Activated T-helper 2 cell treated with anti-CD3 and anti-CD28 coated beads, Interferon-gamma antibody, Interleukin-2, Interleukin-4, amounts not matched to agents 10 μg/mL and 5 μg/mL and 100 μg/mL, durations not matched to agents 14 hours and 24 hours and 36 hours (primary cell): Measurements from ENCODE around the gene OTUD6A. TPM values are rescaled to one million over a fixed set of nuclear protein-coding genes. Genes with fewer than 3 reads are reported as not detected.

Source experiments
- DNase-seq: peaks from one replicate; pipeline ENCODE4 v3.0.0; 2021; ENCODE audit warnings: low spot score
- H3K27ac Mint-ChIP-seq: one replicate; pipeline ENCODE4 v1.8.0; 2021; ENCODE audit warnings: mixed read lengths
- H3K27me3 Mint-ChIP-seq: one replicate; pipeline ENCODE4 v1.8.0; 2021; ENCODE audit warnings: low read depth, mixed read lengths
- H3K36me3 Mint-ChIP-seq: one replicate; pipeline ENCODE4 v1.8.0; 2021; ENCODE audit warnings: low read depth, mixed read lengths
- H3K4me1 Mint-ChIP-seq: one replicate; pipeline ENCODE4 v1.8.0; 2021; ENCODE audit warnings: low read depth, mixed read lengths
- H3K4me3 Mint-ChIP-seq: one replicate; pipeline ENCODE4 v1.8.0; 2021; ENCODE audit warnings: low read depth, mild to moderate bottlenecking, moderate library complexity, mixed read lengths
- H3K9me3 Mint-ChIP-seq: one replicate; pipeline ENCODE4 v1.8.0; 2021; ENCODE audit warnings: mixed read lengths
- intact Hi-C: fragments of 100-400 bp; cut with micrococcal nuclease; formaldehyde crosslinking; loops from one replicate; pipeline ENCODE4 v1.15.1; 2023
- total RNA-seq: library from RNA; stranded (reverse); gene quantifications from 2 replicates; pipeline ENCODE4 v1.2.3, GENCODE V29; 2022

Gene OTUD6A, protein sequence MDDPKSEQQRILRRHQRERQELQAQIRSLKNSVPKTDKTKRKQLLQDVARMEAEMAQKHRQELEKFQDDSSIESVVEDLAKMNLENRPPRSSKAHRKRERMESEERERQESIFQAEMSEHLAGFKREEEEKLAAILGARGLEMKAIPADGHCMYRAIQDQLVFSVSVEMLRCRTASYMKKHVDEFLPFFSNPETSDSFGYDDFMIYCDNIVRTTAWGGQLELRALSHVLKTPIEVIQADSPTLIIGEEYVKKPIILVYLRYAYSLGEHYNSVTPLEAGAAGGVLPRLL
- total RNA-seq = not detected in 2 replicates

DNA sequence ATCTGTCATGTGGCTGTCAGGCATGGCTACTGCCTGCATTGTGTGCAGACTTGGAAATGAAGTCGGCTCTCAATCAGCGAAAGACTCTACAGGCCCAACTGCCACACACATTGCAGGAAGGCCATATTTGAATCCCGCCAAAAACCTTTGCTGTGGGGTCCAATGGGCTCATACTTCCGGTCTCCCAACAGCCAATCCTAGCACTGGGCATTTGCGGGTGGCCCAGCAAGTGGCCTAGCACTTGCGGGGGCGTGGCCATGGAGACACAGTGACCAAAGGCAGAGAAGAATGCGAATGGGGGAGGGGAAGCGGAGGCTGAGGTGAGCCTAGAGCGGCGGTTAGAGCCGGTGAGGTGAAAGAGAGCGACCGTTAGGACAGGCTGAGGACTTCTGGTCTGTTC lies at the start of gene OTUD6A:
Gene OTUD6A, plus strand, starts transcription at position 382 of the 400 bp plus-strand sequence. CDS start 68 bp downstream, outside the sequence.
- no peaks in the 10 kb centered on the region for H3K36me3 Mint-ChIP-seq
- no peak within 1 kb of the TSS for H3K27ac Mint-ChIP-seq
- no peak within 1 kb of the TSS for H3K4me3 Mint-ChIP-seq
- no peaks in the 10 kb centered on the region for H3K9me3 Mint-ChIP-seq
- intact Hi-C loops = no loop called here
- DNase-seq = no peak
- peaks cover 2% of the 10 kb centered on the region for H3K27me3 Mint-ChIP-seq
- no peaks in the 10 kb centered on the region for H3K4me1 Mint-ChIP-seq

DNA sequence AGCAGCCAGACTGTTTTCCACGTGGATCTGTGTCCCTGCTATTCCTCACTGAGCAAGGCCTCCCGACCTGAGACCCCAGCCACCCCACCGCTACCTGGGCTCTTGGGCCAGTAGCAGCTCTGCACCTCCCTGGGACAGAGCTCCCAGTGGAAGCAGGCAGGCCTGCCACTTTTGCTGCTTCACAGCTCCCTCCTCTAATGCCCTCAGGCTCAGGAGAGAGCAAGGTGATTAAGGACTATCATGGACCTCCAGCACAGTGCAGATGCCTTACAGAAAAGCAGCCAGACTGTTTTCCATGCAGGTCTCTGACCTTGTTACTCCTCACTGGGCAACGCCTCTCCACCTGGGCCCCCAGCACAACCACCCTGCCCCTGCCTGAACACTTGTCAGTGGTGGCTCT lies 49.5 kb upstream of the OTUD6A start:
- peaks cover 5% of the 10 kb centered on the region for H3K27me3 Mint-ChIP-seq
- no peak for DNase-seq
- no peak overlapping the region for H3K27ac Mint-ChIP-seq
- intact Hi-C loops = no loop called here
- H3K4me1 Mint-ChIP-seq = peaks cover 5% of the 10 kb centered on the region
- H3K9me3 Mint-ChIP-seq = peaks cover 3% of the 10 kb centered on the region
- no peak overlapping the region for H3K4me3 Mint-ChIP-seq
- H3K36me3 Mint-ChIP-seq = no peaks in the 10 kb centered on the region

DNA sequence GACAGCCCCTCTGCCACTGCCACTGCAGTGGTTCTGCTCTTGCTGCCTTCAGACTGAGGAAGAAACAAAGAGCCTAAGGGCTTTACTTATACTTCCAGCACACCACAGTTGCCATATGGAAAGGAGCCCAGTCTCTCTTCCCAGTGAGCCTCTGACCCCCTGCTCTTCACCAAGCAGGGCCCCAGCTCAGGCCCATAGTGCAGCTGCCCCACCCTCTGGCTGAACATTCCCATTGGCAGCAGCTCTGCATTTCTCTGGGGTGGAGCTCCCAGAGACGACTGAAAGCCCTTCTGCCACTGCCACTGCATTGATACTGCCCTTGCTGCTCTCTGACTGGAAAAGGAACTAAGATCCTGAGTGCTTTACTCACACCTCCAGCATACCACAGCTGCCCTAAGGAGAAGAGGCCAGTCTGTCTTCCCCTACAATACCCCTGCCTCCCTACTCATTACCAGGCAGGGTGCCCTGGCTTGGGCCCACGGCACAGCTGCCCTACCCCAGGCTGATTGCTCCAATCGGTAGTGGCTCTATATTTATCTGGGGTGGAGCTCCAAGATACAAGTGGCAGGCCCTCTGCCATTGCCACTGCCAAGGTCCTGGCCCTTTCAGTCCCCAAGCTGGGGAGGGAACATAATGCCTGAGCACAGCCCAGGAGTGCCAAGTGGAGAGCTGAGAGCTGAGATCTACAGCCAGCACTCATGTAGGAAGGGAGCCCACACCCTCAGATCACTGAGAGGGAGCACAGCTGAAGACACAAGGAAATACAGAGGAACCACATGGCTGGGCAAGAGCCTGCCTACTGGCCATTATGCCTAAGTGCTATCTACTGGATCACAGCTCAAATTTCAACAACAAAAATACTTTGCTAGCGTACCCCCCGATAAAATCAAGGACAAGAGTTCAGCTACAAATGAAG lies 48.5 kb upstream of the OTUD6A start:
- H3K27me3 Mint-ChIP-seq = peaks cover 5% of the 10 kb centered on the region
- no peak for DNase-seq
- no peak overlapping the region for H3K4me3 Mint-ChIP-seq
- no peak overlapping the region for H3K27ac Mint-ChIP-seq
- peaks cover 3% of the 10 kb centered on the region for H3K9me3 Mint-ChIP-seq
- intact Hi-C loops = no loop called here
- H3K36me3 Mint-ChIP-seq = no peaks in the 10 kb centered on the region
- H3K4me1 Mint-ChIP-seq = peaks cover 5% of the 10 kb centered on the region

DNA sequence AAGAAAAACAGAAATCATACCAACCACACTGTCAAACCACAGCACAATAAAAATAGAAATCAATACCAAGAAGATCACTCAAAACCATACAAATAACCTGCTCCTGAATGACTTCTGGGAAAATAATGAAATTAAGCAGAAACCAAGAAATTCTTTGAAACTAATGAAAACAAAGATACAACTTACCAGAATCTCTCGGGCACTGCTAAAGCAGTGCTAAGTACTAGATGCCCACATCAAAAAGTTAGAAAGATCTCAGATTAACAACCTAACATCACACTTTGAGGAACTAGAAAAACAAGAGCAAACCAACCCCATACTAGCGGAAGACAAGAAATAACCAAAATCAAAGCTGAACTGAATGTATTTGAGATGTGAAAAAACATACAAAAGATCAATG lies 45.7 kb upstream of the OTUD6A start:
- Mint-ChIP-seq H3K36me3 (no peaks in the 10 kb centered on the region), H3K4me3 (no peak overlapping the region), H3K4me1 (peaks cover 5% of the 10 kb centered on the region), H3K27ac (no peak overlapping the region), H3K27me3 (peaks cover 5% of the 10 kb centered on the region), H3K9me3 (peaks cover 3% of the 10 kb centered on the region)
- DNase-seq = no peak
- intact Hi-C loops = no loop called here

DNA sequence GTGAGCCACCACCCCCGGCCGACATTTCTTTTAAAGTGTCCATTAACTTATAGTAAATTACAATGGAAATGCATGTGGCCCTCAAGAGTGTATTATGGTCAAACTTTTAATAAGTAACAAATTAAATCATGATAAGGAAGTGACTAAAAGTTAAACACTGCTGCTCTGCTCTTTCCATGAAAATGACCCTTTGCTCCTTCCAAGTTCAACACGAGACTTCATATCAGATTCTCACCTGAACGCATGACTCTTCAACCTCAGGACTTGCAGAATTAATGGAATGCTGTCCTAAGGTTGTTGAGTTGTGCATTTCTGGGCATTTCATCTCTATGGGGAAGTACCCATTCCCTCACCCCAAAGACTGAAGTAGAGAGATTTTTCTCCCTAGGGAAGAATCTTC lies 39.6 kb upstream of the OTUD6A start:
- Mint-ChIP-seq H3K36me3 (no peaks in the 10 kb centered on the region), H3K4me1 (peaks cover 4% of the 10 kb centered on the region), H3K9me3 (no peaks in the 10 kb centered on the region), H3K27ac (no peak overlapping the region), H3K27me3 (no peaks in the 10 kb centered on the region), H3K4me3 (no peak overlapping the region)
- DNase-seq = no peak
- intact Hi-C loops = no loop called here

DNA sequence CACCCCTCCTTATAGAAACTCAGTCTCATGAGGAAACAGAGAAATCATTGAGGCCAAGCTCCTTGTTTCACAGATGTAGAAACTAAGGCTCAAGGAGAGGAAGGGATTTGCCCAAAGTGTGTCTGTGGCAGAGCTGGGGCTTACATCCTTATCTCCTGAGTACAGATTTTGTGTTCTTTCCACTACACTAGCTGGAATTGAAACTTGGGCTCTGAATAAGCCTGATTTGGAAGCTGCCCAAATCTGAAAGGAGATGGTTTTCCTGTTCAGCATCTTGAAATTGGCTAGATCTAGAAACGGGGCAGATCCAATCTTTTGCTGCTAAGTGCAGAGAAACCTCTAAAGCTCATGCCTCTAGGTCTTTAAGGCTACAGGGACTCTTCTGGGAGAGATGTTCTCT lies 36.8 kb upstream of the OTUD6A start:
- Mint-ChIP-seq H3K27ac (no peak overlapping the region), H3K4me3 (no peak overlapping the region), H3K4me1 (peaks cover 6% of the 10 kb centered on the region), H3K27me3 (no peaks in the 10 kb centered on the region), H3K36me3 (no peaks in the 10 kb centered on the region), H3K9me3 (no peaks in the 10 kb centered on the region)
- intact Hi-C loops = no loop called here
- DNase-seq = no peak

DNA sequence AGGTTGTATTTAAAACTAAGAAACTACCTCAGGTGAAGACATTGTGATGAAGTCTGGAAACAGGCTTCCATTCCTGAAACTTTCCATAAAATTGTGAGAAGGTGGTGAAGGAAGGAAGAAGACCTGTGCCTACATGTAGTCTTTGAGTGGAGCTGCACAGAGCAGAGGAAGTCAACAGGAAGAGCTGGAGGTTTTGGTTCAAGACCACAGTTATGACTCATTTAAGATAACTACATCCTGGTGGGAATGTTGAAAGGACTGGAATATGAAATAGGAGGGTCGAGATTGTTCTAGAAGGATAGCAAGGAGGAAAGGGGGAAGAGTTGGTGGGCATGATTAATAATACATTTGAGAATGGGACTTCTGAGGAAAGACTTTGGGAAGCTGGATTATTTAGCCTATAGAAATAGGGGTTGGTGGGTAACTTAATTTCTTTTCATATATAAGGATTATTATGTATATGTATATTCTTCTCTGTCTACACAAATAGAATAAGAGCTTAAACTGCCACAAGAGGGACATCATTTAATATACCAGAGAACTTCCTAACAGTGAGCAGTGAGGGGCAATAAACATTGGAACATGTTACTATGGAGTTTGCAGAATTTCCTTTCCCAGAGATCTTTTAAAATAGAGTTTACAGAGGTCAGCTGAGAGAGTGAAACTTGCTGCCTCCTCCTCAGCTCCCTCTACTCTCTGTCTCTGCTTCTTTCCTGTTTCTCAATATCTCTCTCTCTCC lies 36.0 kb upstream of the OTUD6A start:
- Mint-ChIP-seq H3K27ac (no peak overlapping the region), H3K36me3 (no peaks in the 10 kb centered on the region), H3K9me3 (no peaks in the 10 kb centered on the region), H3K4me3 (no peak overlapping the region), H3K4me1 (peaks cover 6% of the 10 kb centered on the region), H3K27me3 (no peaks in the 10 kb centered on the region)
- intact Hi-C loops = no loop called here
- DNase-seq = no peak

DNA sequence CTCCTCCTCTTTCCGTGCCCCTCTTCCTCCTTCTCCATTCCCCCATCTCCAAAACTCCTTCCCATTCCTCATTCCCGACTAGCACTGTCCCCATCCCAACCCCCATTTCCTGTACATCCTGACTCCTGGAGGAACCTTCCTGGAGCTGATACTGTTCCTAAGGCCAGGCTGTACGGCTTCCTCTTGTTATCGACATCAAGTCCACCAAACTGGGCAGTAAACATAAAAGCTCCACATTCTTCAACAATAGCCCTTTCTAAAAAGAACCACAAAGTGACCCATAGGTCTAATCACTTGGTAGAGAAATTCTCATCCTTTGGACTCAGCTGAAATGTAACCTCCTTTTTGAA lies 35.4 kb upstream of the OTUD6A start:
- Mint-ChIP-seq H3K27me3 (no peaks in the 10 kb centered on the region), H3K4me1 (peaks cover 6% of the 10 kb centered on the region), H3K9me3 (no peaks in the 10 kb centered on the region), H3K36me3 (no peaks in the 10 kb centered on the region), H3K4me3 (no peak overlapping the region), H3K27ac (no peak overlapping the region)
- intact Hi-C loops = no loop called here
- no peak for DNase-seq

DNA sequence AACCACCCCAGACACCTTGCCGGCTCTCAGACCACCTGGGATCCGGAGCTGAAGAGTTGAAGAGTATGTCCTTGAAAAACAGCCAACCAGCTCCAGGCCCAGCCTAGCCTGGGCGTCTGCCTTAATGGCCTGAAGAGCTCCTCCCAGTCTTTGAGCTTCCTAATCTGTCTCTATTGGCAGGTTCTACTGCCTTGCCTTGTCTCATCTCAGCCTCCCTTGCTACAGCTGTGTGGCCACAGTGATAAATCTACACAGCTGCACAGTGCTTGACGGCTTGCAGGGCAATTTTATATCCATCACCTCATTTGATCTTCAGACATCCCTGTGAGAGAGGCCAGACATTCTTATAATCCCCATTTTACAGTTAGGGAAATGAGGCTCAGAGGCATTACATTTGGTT lies 32.4 kb upstream of the OTUD6A start:
- intact Hi-C loops = loop anchor here (2.0 to 5.0 kb wide), 2 partner anchors 67 to 491 kb away; no protein-coding TSS in a partner anchor
- Mint-ChIP-seq H3K36me3 (no peaks in the 10 kb centered on the region), H3K27ac (no peak overlapping the region), H3K4me1 (peaks cover 6% of the 10 kb centered on the region), H3K27me3 (no peaks in the 10 kb centered on the region), H3K9me3 (no peaks in the 10 kb centered on the region), H3K4me3 (no peak overlapping the region)
- no peak for DNase-seq

DNA sequence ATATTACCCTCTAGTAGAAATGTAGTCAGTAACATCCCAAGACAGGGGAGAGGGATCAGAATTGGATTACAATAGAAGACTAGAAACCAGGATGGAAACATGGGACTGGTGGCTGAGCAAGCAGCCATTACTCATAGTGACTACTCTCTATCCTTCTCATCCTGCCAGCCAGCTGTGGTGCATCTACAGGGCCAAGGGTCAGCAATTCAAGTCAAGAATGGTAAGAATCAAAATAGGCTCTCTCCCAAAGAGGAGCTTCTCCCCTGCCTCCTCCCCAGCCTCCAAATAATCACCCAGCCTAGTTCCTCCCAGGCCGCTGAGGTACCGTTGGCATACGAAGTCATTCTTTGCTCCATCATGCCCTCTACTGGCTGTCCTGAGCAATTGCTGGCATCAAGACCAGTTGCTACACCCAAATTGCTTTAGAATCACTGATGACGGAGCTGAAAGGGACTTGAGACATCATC lies 31.9 kb upstream of the OTUD6A start:
- Mint-ChIP-seq H3K27me3 (no peaks in the 10 kb centered on the region), H3K4me3 (no peak overlapping the region), H3K27ac (no peak overlapping the region), H3K4me1 (peaks cover 6% of the 10 kb centered on the region), H3K36me3 (no peaks in the 10 kb centered on the region), H3K9me3 (no peaks in the 10 kb centered on the region)
- intact Hi-C loops = loop anchor here (2.0 to 5.0 kb wide), 2 partner anchors 67 to 492 kb away; no protein-coding TSS in a partner anchor
- peak; percentile 13 for DNase-seq

DNA sequence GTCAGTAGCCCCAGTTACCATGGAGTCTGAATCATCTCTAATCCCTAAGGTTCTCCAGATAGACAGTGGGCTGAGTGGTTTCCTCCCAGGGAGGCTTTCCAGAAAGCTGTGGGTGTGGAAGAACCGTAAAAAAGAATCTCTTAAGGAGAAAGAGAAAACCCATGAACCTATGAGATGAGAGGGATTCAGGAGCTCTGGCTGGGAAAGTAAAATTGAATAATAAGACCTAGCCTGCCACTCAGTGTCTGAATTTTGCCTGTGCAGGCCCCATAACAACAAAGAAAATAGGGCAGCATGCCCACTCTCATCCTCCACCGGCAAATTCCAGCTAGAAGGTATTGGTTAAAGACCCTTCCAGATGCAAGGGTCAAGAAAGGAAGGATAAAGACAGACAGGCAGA lies 29.5 kb upstream of the OTUD6A start:
- intact Hi-C loops = loop anchor here (1.0 to 5.0 kb wide), 2 partner anchors 65 to 100 kb away; no protein-coding TSS in a partner anchor
- Mint-ChIP-seq H3K27ac (no peak overlapping the region), H3K36me3 (no peaks in the 10 kb centered on the region), H3K4me3 (no peak overlapping the region), H3K27me3 (no peaks in the 10 kb centered on the region), H3K4me1 (peaks cover 2% of the 10 kb centered on the region), H3K9me3 (no peaks in the 10 kb centered on the region)
- DNase-seq = no peak

DNA sequence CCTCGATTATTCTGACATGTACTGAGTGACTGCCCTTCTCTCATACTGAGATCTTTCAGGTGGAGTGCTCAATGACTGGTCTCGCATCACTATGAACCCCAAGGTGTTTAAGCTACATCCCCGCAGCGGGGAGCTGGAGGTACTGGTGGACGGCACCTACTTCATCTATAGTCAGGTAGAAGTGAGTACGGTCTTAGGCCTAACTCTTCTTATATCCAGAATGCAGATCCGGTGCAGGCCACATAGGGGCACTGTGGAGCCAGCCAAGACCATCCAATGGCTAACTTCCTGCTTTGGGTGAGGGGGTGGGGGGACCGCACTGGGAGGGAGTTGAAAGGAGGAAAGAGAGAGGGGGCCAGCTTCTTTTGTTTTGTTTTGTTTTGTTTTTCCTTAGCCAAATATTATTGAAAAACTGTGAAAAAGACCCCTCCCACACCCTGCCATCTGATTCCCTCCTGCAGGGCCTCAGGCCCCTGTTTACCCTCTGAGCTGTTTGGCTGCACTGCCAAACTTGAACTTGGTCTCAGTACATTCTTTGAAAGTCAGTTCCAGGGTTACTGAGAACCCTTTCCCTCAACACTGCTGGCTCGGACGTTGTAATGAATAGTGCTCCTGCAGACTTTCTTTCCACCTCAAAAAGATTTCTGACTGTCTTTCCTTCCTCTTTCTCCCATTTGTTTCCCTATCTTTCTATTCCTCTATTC lies 28.8 kb upstream of the OTUD6A start:
- Mint-ChIP-seq H3K4me3 (no peak overlapping the region), H3K27me3 (no peaks in the 10 kb centered on the region), H3K36me3 (no peaks in the 10 kb centered on the region), H3K4me1 (peaks cover 2% of the 10 kb centered on the region), H3K9me3 (no peaks in the 10 kb centered on the region), H3K27ac (no peak overlapping the region)
- DNase-seq = no peak
- intact Hi-C loops = loop anchor here (1.0 to 5.0 kb wide), 2 partner anchors 64 to 99 kb away; no protein-coding TSS in a partner anchor
